Right cardiac atrium (tissue), 5 donors: ENCODE results near the gene BZW2. TPM values are rescaled to one million over a fixed set of nuclear protein-coding genes. Genes with fewer than 3 reads are reported as not detected.

Experiments
- ATAC-seq, 2 donors: fragments of 200-7000 bp; cut with Tn5 transposase; one replicate each; pipeline versions ENCODE4 v1.8.0 to v1.9.1; 2020; ENCODE audit warnings: moderate library complexity in 2 of 2, mild to moderate bottlenecking in 1 of 2
- DNase-seq, 3 donors: peaks; one replicate each; pipeline ENCODE4 v3.0.0-alpha.2; 2020
- H3K27ac ChIP-seq: one replicate; pipeline ENCODE4 v1.5.1; 2013; ENCODE audit warnings: mild to moderate bottlenecking, low read length, control low read depth, moderate library complexity
- H3K27me3 ChIP-seq: one replicate; pipeline ENCODE4 v1.6.1; 2013; ENCODE audit not compliant: control insufficient read depth, insufficient read depth
- H3K4me1 ChIP-seq: one replicate; pipeline ENCODE4 v1.6.1; 2013; ENCODE audit warnings: low read length; ENCODE audit not compliant: control insufficient read depth, insufficient read depth
- H3K4me3 ChIP-seq: one replicate; pipeline ENCODE4 v1.5.1; 2013; ENCODE audit warnings: low read length, control low read depth
- H3K9me3 ChIP-seq: one replicate; pipeline ENCODE4 v1.6.1; 2013; ENCODE audit warnings: low read length; ENCODE audit not compliant: control insufficient read depth
- WGBS: extraction: QIAGEN DNeasy Blood & Tissue Kit; methylation state at CpG from one replicate; pipeline ENCODE4 v1.1.7; 2013; 5-methylcytosine and 5-hydroxymethylcytosine counted together
- intact Hi-C, 4 donors: fragments of 100-400 bp; cut with DNase I; formaldehyde crosslinking; loops; one replicate each; pipeline versions ENCODE4 v1.11.0 to v1.14.0; 2022 to 2023
- polyA plus RNA-seq: library from polyadenylated mRNA; stranded (reverse); fragments of 200-250 nt; gene quantifications from one replicate; pipeline ENCODE4 v1.2.3, GENCODE V29; 2013
- total RNA-seq, 4 donors: library from RNA; stranded (reverse); fragmentation: NEBNext Ultra II Directional; extraction: Animal tissue kit (Norgen Biotek cat#: 25700); gene quantifications; one replicate each; pipeline ENCODE4 v1.2.1, GENCODE V29; 2021
- donor health status: healthy with polysubstance abuse.
- donor health status: DM: no; HTN: yes; CAD: no.
- donor health status: DM: no; HTN: no; CAD: no.
- donor health status: DM: no; HTN: yes; CAD: no; lungs with severe emphysema.
- donor health status: DM: yes; HTN: yes; CAD: no.

Gene BZW2
- total and polyA plus RNA-seq, 5 donors: 124 to 214 (median 180) TPM

DNA sequence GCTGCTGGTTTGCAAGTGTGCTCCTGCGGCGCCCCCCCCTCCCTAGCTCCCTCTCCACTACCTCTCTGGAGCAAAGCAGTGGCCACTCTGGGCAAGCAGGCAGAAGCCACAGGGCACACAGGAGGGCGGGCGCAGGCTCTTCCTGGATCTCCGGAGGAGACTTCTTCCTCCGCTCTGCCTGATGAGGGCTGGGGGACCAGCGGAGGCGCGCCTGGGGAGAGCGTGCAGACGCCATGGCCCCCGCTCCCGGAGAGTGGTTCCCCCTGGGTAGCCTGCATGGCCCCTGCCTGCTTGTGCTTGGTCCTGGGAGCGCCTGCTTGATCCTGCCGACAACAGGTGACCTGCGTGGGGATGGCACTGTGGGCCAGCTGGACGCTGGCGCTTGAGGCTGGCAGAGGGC is 29.4 kb upstream of the BZW2 start:
- intact Hi-C loops: no loop called here
- Histone ChIP-seq H3K4me1 (no peaks in the 10 kb centered on the region), H3K27ac (no peak overlapping the region), H3K4me3 (no peak overlapping the region), H3K9me3 (no peaks in the 10 kb centered on the region), H3K27me3 (no peaks in the 10 kb centered on the region)
- WGBS: 93% methylated on average over 18 of the region's 18 CpGs
- DNase-seq (no peak), ATAC-seq (no peak)

DNA sequence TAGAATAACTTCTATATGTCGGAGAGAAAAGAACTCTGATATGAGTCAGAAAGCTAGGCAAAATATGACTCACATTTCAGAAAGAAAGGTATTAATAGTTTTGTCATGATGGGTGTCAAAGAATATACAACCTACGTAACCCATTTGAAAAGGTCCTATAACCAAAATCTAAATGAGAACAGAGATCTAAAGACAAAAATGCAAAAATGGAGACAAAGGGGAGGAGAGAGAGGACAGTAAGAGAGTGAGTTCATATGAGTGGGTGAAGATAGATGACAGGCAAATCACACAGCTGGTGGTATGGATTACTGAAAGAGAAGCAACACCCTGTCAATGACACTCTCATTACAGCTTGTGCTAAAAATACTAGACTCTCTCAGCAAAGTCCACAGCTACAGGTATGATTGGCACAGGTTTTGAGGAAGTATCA is 26.0 kb upstream of the BZW2 start:
- intact Hi-C loops: no loop called here
- Histone ChIP-seq H3K27me3 (no peaks in the 10 kb centered on the region), H3K4me3 (no peak overlapping the region), H3K4me1 (no peaks in the 10 kb centered on the region), H3K9me3 (no peaks in the 10 kb centered on the region), H3K27ac (no peak overlapping the region)
- DNase-seq (no peak), ATAC-seq (peak; percentile 76 to 78)
- WGBS: 79% methylated on average over 2 of the region's 2 CpGs

DNA sequence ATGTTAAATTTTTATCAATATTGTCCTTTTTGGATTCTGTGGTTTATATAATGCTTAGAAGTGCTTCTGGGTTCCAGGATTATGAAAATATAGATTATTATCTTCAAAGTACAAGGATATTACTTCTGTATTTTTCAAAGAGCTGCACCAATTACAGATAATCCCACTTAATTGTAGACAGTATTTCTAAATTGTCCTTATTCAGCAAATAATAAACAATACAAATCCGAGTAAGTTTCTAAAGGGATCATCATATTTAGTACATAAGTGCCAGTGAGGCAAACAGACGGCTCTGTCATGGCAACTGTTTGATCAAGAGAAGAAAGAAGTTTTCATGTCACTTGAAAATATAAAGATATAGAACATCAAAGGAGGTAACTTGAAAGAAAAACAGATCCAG is 19.6 kb upstream of the BZW2 start:
- 89% methylated on average over 2 of the region's 2 CpGs for WGBS
- ATAC-seq (no peak), DNase-seq (no peak)
- intact Hi-C loops: no loop called here
- Histone ChIP-seq H3K9me3 (no peaks in the 10 kb centered on the region), H3K4me3 (no peak overlapping the region), H3K27me3 (no peaks in the 10 kb centered on the region), H3K4me1 (no peaks in the 10 kb centered on the region), H3K27ac (no peak overlapping the region)

DNA sequence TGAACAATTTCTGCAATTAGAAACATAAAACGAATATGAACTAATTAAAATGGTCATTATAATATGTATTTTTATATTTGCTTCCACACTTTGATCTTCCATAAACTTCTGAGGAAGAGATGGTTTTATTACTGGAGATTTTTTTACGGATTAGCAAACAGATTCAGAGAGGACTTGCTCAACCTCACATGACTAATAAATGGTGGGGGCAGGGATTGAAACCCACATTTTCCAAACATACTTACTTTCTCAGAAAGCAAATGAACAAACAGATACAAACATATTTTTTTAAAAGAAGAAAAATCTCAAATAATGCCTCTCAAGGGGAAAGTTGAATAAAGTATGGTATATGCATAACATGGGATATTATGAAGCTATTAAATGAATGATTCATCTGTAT is 18.7 kb upstream of the BZW2 start:
- 95% methylated on average over 2 of the region's 2 CpGs for WGBS
- Histone ChIP-seq H3K27ac (no peak overlapping the region), H3K27me3 (no peaks in the 10 kb centered on the region), H3K4me3 (no peak overlapping the region), H3K9me3 (no peaks in the 10 kb centered on the region), H3K4me1 (no peaks in the 10 kb centered on the region)
- ATAC-seq (no peak), DNase-seq (no peak)
- intact Hi-C loops: no loop called here

DNA sequence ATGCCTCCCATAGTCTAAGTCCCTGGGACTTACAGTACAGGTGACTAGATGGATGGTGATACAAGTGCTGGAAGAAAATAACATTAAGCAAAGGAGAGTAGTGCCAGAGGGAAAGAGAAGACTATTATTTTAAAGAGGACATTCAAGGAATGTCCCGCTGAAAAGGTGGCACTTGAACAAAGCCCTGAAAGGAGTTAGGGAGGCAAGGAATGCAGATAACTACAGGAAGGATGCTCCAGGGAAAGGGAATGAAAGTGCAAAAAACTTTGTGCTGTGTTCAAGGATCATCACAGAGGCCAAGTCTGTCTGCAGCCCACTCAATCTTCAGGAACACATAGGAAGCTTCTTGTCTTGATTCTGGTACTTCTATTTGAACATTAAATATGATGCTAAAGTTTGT is 15.3 kb upstream of the BZW2 start:
- Histone ChIP-seq H3K27ac (no peak overlapping the region), H3K4me3 (no peak overlapping the region), H3K4me1 (no peaks in the 10 kb centered on the region), H3K27me3 (no peaks in the 10 kb centered on the region), H3K9me3 (no peaks in the 10 kb centered on the region)
- 69% methylated on average over 1 of the region's 1 CpG for WGBS
- DNase-seq (no peak), ATAC-seq (no peak)
- intact Hi-C loops: no loop called here

DNA sequence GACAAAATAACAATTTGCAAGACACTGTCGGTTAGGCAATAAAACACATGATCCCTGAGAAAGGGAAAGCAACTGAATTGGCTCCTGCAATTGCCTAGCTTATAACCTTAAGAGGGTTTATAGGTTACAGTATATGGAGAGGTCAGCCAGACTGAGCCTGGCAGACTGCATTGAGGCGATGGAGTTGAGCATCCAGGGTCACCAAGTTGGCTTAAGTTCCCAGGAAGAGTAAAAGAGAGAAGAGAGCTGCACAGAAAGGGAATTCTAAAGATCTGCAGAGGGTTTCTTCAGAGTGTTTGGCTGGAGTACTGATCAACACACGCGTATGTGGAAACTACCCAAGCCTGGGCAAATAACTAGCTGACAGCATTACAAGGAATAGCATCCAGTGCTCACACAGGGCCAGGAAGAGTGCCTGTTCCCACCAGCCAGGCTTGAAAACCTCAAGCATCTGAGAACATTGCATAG is 11.7 kb upstream of the BZW2 start:
- Histone ChIP-seq H3K27me3 (no peaks in the 10 kb centered on the region), H3K4me1 (peaks cover 9% of the 10 kb centered on the region), H3K9me3 (no peaks in the 10 kb centered on the region), H3K27ac (peak overlapping the region; percentile 48), H3K4me3 (no peak overlapping the region)
- WGBS: 54% methylated on average over 4 of the region's 4 CpGs
- ATAC-seq: peak; percentile 79 to 91
- intact Hi-C loops: no loop called here
- peak; percentile 47 to 73 (median 57) for DNase-seq

DNA sequence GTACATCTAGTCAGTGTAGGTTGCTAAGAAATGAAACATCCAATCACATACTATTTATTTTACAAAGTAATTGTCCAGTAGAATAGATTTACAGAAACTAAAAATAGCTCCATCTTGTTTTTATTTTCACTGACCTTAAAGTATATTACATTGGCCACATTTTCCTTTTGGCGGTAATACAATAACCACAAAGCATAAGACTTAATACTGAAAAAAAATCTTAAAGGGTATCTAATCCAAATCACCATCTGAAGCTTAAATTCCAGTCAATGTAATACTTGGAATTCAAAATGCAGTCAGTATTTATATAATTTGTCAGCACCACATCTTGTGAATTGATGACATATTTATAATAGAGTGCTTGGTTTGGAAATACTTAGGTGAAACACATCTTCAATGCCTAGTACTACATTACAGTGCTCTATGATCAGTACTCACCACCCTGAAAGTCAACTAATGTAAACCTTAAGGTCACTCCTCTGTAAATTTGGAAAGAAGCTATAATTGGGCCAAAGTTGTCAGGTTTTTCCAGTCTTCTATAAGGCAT is 9.4 kb upstream of the BZW2 start:
- intact Hi-C loops: no loop called here
- H3K4me3 ChIP-seq: no peak overlapping the region
- 82% methylated on average over 1 of the region's 1 CpG for WGBS
- no peaks in the 10 kb centered on the region for H3K9me3 ChIP-seq
- ATAC-seq: no peak
- DNase-seq: no peak
- H3K27ac ChIP-seq: no peak overlapping the region
- H3K4me1 ChIP-seq: peaks cover 9% of the 10 kb centered on the region
- no peaks in the 10 kb centered on the region for H3K27me3 ChIP-seq

DNA sequence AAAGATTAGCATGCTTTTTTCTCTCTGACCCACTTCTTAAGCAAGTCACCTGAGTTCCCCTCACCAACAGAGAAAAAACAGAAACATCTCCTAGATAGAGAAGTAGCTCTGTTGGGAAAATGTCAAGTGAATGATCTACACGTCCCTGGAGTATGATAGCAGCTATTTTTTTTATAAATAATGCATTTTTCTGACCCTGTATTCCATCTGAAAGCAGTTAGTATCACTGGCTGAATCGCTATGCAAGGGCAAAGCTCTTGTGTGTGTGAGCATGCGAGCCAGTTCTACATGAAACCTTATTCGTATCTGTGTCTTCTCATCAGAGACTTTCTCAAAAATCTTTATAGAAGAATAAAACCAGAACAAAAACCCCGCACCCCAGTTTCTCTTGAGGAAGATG is 8.6 kb upstream of the BZW2 start:
- Histone ChIP-seq H3K9me3 (no peaks in the 10 kb centered on the region), H3K4me1 (peaks cover 9% of the 10 kb centered on the region), H3K27me3 (no peaks in the 10 kb centered on the region), H3K4me3 (no peak overlapping the region), H3K27ac (no peak overlapping the region)
- ATAC-seq (no peak), DNase-seq (no peak)
- intact Hi-C loops: no loop called here
- 64% methylated on average over 5 of the region's 5 CpGs for WGBS

DNA sequence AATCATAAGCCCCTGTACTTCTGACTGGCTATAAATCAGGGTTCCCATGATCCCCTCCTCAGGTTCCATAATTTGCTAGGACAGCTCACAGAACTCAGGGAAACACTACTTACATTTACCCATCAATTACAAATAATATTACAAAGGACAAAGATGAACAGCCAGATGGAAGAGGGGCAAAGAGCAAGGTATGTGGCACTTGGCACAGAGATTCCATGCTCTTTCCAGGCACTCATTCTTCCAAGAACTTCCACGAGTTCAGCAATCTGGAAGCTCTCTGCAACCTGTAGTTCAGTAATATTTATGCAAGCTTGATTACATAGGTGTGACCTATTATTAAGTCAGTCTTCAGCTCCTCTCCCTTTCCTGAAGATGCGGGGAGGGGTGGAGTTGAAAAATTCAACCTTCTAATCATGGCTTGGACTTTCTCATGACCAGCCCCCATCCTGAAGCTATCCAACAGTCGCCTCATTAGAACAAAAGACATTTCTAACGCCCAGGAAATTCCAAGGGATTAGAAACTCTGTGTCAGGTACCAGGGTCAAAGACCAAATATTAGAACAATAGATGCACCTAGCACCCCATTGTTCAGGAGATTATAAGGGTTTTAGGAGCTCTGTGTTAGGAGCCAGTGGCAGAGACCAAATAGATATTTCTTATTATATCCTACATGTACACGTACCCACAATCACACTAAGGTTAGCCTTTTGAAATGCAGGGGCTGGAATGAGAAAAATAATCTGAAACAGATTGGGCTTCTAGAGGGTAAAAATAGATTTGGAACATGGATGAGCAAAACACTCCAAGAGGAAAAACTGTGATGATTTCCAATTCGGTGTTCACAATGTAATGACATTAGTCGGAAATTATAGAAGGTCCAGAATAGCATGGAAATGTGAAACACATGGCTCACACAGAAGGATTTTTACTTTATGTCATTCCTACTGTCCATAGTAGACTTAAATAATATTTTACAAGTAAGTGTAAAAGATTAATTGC is 7.4 kb upstream of the BZW2 start:
- H3K27ac ChIP-seq: peak overlapping the region; percentile 23
- WGBS: 55% methylated on average over 7 of the region's 7 CpGs
- intact Hi-C loops: no loop called here
- no peak overlapping the region for H3K4me3 ChIP-seq
- H3K27me3 ChIP-seq: no peaks in the 10 kb centered on the region
- ATAC-seq (no peak), DNase-seq (no peak)
- H3K9me3 ChIP-seq: no peaks in the 10 kb centered on the region
- H3K4me1 ChIP-seq: peaks cover 9% of the 10 kb centered on the region

DNA sequence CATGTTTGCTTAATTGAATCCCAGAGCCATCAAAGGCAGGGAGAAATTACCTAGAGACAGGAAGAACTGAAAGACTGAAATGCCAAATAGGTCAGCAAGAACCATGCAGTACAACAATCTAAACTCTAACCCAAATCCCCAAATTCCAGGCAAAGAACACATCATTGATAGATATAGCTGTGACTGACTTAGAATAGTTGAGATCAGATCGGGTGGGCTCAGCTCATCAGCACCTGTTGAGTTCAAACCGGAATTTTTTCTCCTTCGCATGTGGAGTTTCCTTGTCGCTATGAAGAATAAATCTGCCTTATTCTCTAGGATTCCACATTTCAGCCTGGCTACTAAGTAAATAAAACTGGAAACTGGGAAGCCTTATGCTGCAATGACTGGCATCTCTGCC is 1.8 kb upstream of the BZW2 start:
- peaks cover 2% of the 10 kb centered on the region for H3K4me1 ChIP-seq
- DNase-seq: no peak
- H3K4me3 ChIP-seq: peak overlapping the region; percentile 91
- intact Hi-C loops: no loop called here
- WGBS: 63% methylated on average over 4 of the region's 4 CpGs
- H3K9me3 ChIP-seq: no peaks in the 10 kb centered on the region
- no peaks in the 10 kb centered on the region for H3K27me3 ChIP-seq
- no peak for ATAC-seq
- H3K27ac ChIP-seq: peak overlapping the region; percentile 65
